Mesothelial cell of epicardium (in vitro differentiated cells): Measurements from ENCODE around the gene HACE1. TPM values are rescaled to one million over a fixed set of nuclear protein-coding genes. Genes with fewer than 3 reads are reported as not detected.

ENCODE experiments used
- DNase-seq, 2 experiments: peaks; one replicate each; pipeline ENCODE4 v3.0.0; 2021; ENCODE audit warnings: low spot score in 2 of 2; ENCODE audit not compliant: unreplicated experiment in 2 of 2
- H3K27ac Mint-ChIP-seq: 2 replicates; pipeline ENCODE4 v1.8.0; 2021; ENCODE audit warnings: mixed read lengths
- H3K27me3 Mint-ChIP-seq: 2 replicates; pipeline ENCODE4 v1.8.0; 2021; ENCODE audit warnings: low read depth, mixed read lengths
- H3K36me3 Mint-ChIP-seq: 2 replicates; pipeline ENCODE4 v1.8.0; 2021; ENCODE audit warnings: mixed read lengths
- H3K4me1 Mint-ChIP-seq: 2 replicates; pipeline ENCODE4 v1.8.0; 2021; ENCODE audit warnings: mixed read lengths
- H3K4me3 Mint-ChIP-seq: 2 replicates; pipeline ENCODE4 v1.8.0; 2021; ENCODE audit warnings: mild to moderate bottlenecking, moderate library complexity, mixed read lengths
- H3K9me3 Mint-ChIP-seq: 2 replicates; pipeline ENCODE4 v1.8.0; 2021; ENCODE audit warnings: mixed read lengths
- CTCF ChIP-seq: fragments of 200-600 bp; sonication (generic); IDR thresholded peaks from one replicate; pipeline ENCODE4 v1.5.0; 2021; ENCODE audit warnings: antibody characterized with exemption; ENCODE audit not compliant: unreplicated experiment
- total RNA-seq: library from RNA; stranded (reverse); gene quantifications from 3 replicates; pipeline ENCODE4 v1.2.1, GENCODE V29; 2021

The HACE1 gene
- total RNA-seq, 1 donor from 2014 or later = 25.9 TPM

GRCh38 chr6:104682722-104683643, 176.7 kb downstream of the HACE1 start:
- Mint-ChIP-seq H3K4me1 (peaks cover 40% of the 10 kb centered on the region), H3K36me3 (peaks cover 11% of the 10 kb centered on the region), H3K9me3 (peaks cover 12% of the 10 kb centered on the region), H3K27ac (no peak overlapping the region), H3K27me3 (no peaks in the 10 kb centered on the region), H3K4me3 (no peak overlapping the region)
- peak; percentile 58 for TF ChIP-seq CTCF
- peak in 1 of 2 experiments; percentile 51 for DNase-seq

GRCh38 chr6:104680539-104680938, 179.2 kb downstream of the HACE1 start:
- H3K4me1 Mint-ChIP-seq = peaks cover 21% of the 10 kb centered on the region
- no peaks in the 10 kb centered on the region for H3K27me3 Mint-ChIP-seq
- TF ChIP-seq CTCF = no peak
- DNase-seq = no peak
- no peak overlapping the region for H3K4me3 Mint-ChIP-seq
- peaks cover 20% of the 10 kb centered on the region for H3K36me3 Mint-ChIP-seq
- H3K9me3 Mint-ChIP-seq = peaks cover 27% of the 10 kb centered on the region
- no peak overlapping the region for H3K27ac Mint-ChIP-seq

- Mint-ChIP-seq H3K27ac (no peak overlapping the region), H3K27me3 (no peaks in the 10 kb centered on the region), H3K4me3 (no peak overlapping the region), H3K36me3 (peaks cover 25% of the 10 kb centered on the region), H3K4me1 (peaks cover 21% of the 10 kb centered on the region), H3K9me3 (peaks cover 33% of the 10 kb centered on the region)
- DNase-seq = no peak
- TF ChIP-seq CTCF = no peak
These were observed 179.7 kb downstream of the HACE1 start for GRCh38 chr6:104679971-104680370.

Other genes with a start within 250 kb of the HACE1 start
- 18.1 to 19.7 TPM (median 19.3 TPM) in 3 replicates for gene LIN28B, start 97.2 kb upstream of the HACE1 start, total RNA-seq